GM21515 (cell line): ENCODE measurements around the gene TRIM60.
"Not testable (repeated sequence)": the region's sequence is repeated elsewhere in the genome, so short reads cannot be mapped to it uniquely, and the experiment has no call there.

Experiments
- ATAC-seq: cut with Tn5 transposase; IDR thresholded peaks from one replicate; pipeline ENCODE4 v1.9.1; 2021; ENCODE audit not compliant: unreplicated experiment

TRIM60 gene

GRCh38 chr4:165031436-165032211, at the start of gene TRIM60:
Gene TRIM60 (plus strand): TSS chr4:165031999. CDS start chr4:165040073, 8,074 bp downstream.
- ATAC-seq = no peak

GRCh38 chr4:164989471-164989870, 42.3 kb upstream of the TRIM60 start:
- no peak for ATAC-seq

- not testable (repeated sequence) for ATAC-seq
Observed at GRCh38 chr4:164990786-164991185, 41.0 kb upstream of the TRIM60 start.

GRCh38 chr4:164996123-164996522, 35.7 kb upstream of the TRIM60 start:
- not testable (repeated sequence) for ATAC-seq

- ATAC-seq = no peak
Observed at GRCh38 chr4:164997324-164997723, 34.5 kb upstream of the TRIM60 start.

GRCh38 chr4:164997941-164998340, 33.9 kb upstream of the TRIM60 start:
- no peak for ATAC-seq

GRCh38 chr4:164998526-164999080, 33.2 kb upstream of the TRIM60 start:
- not testable (repeated sequence) for ATAC-seq

- ATAC-seq = not testable (repeated sequence)
Observed at GRCh38 chr4:165001957-165002356, 29.8 kb upstream of the TRIM60 start.

GRCh38 chr4:165005352-165005925, 26.4 kb upstream of the TRIM60 start:
- ATAC-seq = no peak

- no peak for ATAC-seq
Observed at GRCh38 chr4:165006456-165006855, 25.3 kb upstream of the TRIM60 start.

- ATAC-seq = no peak
Observed at GRCh38 chr4:165006886-165007285, 24.9 kb upstream of the TRIM60 start.

- peak; percentile 47 for ATAC-seq
Observed at GRCh38 chr4:165009493-165010227, 22.1 kb upstream of the TRIM60 start.

GRCh38 chr4:165010487-165010886, 21.3 kb upstream of the TRIM60 start:
- ATAC-seq = no peak

- ATAC-seq = no peak
Observed at GRCh38 chr4:165010991-165011390, 20.8 kb upstream of the TRIM60 start.

- no peak for ATAC-seq
Observed at GRCh38 chr4:165011403-165011802, 20.4 kb upstream of the TRIM60 start.

GRCh38 chr4:165013691-165014090, 18.1 kb upstream of the TRIM60 start:
- no peak for ATAC-seq

GRCh38 chr4:165016971-165017370, 14.8 kb upstream of the TRIM60 start:
- no peak for ATAC-seq

GRCh38 chr4:165019995-165020394, 11.8 kb upstream of the TRIM60 start:
- not testable (repeated sequence) for ATAC-seq

- not testable (repeated sequence) for ATAC-seq
Observed at GRCh38 chr4:165025782-165026181, 6.0 kb upstream of the TRIM60 start.

GRCh38 chr4:165027762-165028402, 3.9 kb upstream of the TRIM60 start:
- no peak for ATAC-seq

GRCh38 chr4:165048170-165048569, 16.4 kb downstream of the TRIM60 start:
- ATAC-seq = no peak
